AG09319 (cell line): ENCODE results near the gene WRAP53.

Experiments
- DNase-seq: peaks from one replicate; pipeline ENCODE4 v3.0.0-alpha.2; 2010; ENCODE audit warnings: low read depth; ENCODE audit errors: extremely low read depth
- TF ChIP-seq, protein P1 (sequence below): IDR thresholded peaks from 2 replicates; pipeline ENCODE4 v1.5.1; 2011; ENCODE audit warnings: low read depth, mild to moderate bottlenecking, inconsistent platforms, low read length, moderate library complexity

Gene WRAP53

DNA sequence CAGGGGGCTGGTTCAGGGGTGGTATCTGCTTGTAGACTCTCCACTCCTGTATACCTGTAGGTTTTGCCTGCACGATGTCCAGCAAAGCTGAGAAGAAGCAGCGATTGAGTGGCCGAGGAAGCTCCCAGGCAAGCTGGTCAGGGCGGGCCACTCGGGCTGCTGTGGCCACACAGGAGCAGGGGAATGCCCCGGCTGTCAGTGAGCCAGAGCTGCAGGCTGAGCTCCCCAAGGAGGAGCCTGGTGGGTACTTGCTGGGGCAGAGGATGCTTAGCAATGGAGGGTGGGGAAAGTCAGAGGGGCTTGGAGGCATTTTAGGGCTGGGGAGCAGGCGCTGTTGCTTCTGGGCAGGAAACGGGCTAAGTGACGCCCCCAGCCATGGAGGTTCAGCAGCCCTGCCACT is 31.4 kb downstream of the WRAP53 start:
- TF ChIP-seq, protein P1, sequence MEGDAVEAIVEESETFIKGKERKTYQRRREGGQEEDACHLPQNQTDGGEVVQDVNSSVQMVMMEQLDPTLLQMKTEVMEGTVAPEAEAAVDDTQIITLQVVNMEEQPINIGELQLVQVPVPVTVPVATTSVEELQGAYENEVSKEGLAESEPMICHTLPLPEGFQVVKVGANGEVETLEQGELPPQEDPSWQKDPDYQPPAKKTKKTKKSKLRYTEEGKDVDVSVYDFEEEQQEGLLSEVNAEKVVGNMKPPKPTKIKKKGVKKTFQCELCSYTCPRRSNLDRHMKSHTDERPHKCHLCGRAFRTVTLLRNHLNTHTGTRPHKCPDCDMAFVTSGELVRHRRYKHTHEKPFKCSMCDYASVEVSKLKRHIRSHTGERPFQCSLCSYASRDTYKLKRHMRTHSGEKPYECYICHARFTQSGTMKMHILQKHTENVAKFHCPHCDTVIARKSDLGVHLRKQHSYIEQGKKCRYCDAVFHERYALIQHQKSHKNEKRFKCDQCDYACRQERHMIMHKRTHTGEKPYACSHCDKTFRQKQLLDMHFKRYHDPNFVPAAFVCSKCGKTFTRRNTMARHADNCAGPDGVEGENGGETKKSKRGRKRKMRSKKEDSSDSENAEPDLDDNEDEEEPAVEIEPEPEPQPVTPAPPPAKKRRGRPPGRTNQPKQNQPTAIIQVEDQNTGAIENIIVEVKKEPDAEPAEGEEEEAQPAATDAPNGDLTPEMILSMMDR: no peak

DNA sequence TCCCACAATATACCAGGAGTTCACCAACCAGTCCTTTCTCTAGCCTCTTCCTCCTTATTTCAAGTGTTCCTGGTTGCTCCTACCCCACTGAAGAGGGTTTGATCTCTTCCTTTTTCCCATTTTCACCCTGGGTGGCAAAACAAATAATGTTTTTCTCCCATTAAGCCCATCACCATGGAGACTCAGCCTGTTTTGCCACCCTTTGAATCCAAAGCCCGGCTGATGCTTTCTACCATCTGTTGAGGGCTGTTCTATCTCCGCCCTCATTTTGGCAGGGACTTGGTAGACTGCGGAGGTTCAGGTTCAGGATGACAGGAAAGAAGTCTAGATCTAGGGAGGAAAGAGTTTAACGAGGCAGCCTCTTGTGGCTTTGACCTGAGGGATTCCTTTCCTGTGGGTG is 31.8 kb downstream of the WRAP53 start:
- TF ChIP-seq, protein P1: no peak
- DNase-seq: no peak

More for the DNA sequence above, 31.4 kb downstream of the WRAP53 start:
- no peak for DNase-seq

DNA sequence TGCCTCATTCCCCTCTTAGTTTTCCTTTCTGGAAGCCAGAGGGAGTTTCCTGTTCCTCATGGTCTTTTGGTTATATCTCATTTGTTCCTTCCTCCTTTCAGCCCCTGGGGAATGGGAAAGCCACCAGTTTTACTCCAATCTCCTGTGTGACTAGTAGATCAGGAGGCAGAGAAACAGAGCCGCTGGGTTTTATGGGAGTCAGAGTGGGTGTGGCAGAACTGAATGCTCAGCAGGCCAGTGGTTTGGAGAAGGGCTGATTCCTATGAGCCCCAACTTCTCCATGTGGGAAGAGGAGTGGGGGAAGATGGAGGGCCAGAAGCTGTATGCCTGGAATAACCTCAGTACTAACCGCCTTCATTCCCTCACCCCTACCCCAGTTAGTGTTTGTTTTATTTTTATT is 33.3 kb downstream of the WRAP53 start:
- TF ChIP-seq, protein P1: no peak
- no peak for DNase-seq

- TF ChIP-seq, protein P1: no peak
- DNase-seq: no peak
Measured at GRCh38 chr17:7727886-7728285, 39.6 kb downstream of the WRAP53 start.

DNA sequence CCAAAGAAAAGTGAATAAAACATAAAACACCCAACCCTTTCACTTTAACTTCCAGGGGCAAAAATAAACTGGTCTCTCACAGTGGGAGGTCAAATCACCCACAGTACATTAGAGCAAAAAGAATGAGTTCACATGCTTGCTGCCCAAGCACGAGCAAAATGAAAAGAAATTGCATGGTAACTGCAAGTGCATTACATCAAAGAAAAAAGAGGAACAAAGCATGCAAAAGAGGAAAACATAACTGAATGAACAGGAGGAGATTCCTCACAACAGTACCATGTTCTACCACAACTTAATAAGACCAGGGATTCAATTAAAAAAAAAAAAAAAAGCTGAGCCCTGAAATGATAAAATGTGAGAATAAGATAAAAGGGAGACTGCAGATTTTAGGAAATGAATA is 41.5 kb downstream of the WRAP53 start:
- no peak for DNase-seq
- TF ChIP-seq, protein P1: no peak

- DNase-seq: no peak
- TF ChIP-seq, protein P1: no peak
Measured at GRCh38 chr17:7732981-7733539, 44.8 kb downstream of the WRAP53 start.

GRCh38 chr17:7737601-7738000 is 49.3 kb downstream of the WRAP53 start:
- TF ChIP-seq, protein P1: no peak
- no peak for DNase-seq
